Suprapubic skin (tissue), 4 donors: ENCODE measurements around the gene NAT9. TPM values are rescaled to one million over a fixed set of nuclear protein-coding genes. Genes with fewer than 3 reads are reported as not detected.

Source experiments
- DNase-seq, 2 donors: peaks; one replicate each; pipeline ENCODE4 v3.0.0-alpha.2; 2019; ENCODE audit warnings: low spot score in 2 of 2
- H3K27ac ChIP-seq: fragments of 200-600 bp; sonication (generic); one replicate; pipeline ENCODE4 v1.5.1; 2019
- H3K27me3 ChIP-seq: fragments of 200-600 bp; sonication (generic); one replicate; pipeline ENCODE4 v1.5.1; 2019
- H3K36me3 ChIP-seq: fragments of 200-600 bp; sonication (generic); one replicate; pipeline ENCODE4 v1.5.1; 2019
- H3K4me1 ChIP-seq: fragments of 200-600 bp; sonication (generic); one replicate; pipeline ENCODE4 v1.5.1; 2019
- H3K4me3 ChIP-seq: fragments of 200-600 bp; sonication (generic); one replicate; pipeline ENCODE4 v1.5.1; 2019; ENCODE audit warnings: mild to moderate bottlenecking
- H3K9me3 ChIP-seq: fragments of 200-600 bp; sonication (generic); one replicate; pipeline ENCODE4 v1.5.1; 2019
- CTCF ChIP-seq, 2 donors: fragments of 200-600 bp in 1 of 2; fragments of 450-650 bp in 1 of 2; sonication (generic) in 1 of 2; IDR thresholded peaks; one replicate each; pipeline ENCODE4 v1.5.1; 2016 to 2019; ENCODE audit warnings: antibody characterized with exemption in 2 of 2, mild to moderate bottlenecking in 1 of 2, moderate library complexity in 1 of 2
- EP300 ChIP-seq: sonication (generic); formaldehyde crosslinking; IDR thresholded peaks from one replicate; pipeline ENCODE4 v1.6.1; 2017; ENCODE audit warnings: antibody characterized with exemption
- POLR2A ChIP-seq, 2 donors: fragments of 450-650 bp; IDR thresholded peaks; one replicate each; pipeline ENCODE4 v1.6.1; 2017; ENCODE audit warnings: antibody characterized with exemption in 2 of 2, mild to moderate bottlenecking in 2 of 2, moderate library complexity in 2 of 2
- POLR2AphosphoS5 ChIP-seq, 3 donors: sonication (generic); formaldehyde crosslinking; IDR thresholded peaks; one replicate each; pipeline ENCODE4 v1.6.1; 2017; ENCODE audit warnings: antibody characterized with exemption in 3 of 3
- WGBS: methylation state at CpG from one replicate; pipeline ENCODE4 v1.1.5; 2018; 5-methylcytosine and 5-hydroxymethylcytosine counted together
- total RNA-seq, 4 donors: library from RNA; depleted of rRNA; stranded (reverse); fragments of >200 nt; gene quantifications; one replicate each; pipeline ENCODE4 v1.1.0, GENCODE V29; 2016

NAT9 gene
- total RNA-seq, 4 donors from 2014 or later, result 21.0 to 32.7 (median 24.4) TPM

GRCh38 chr17:74776990-74777389, 845 bp upstream of the NAT9 start:
- DNase-seq, result no peak
- H3K27ac ChIP-seq, result no peak overlapping the region

GRCh38 chr17:74775409-74776043, 619 bp downstream of the NAT9 start:
- 36% methylated on average over 12 of the region's 12 CpGs for WGBS
- DNase-seq, result no peak
- Histone ChIP-seq H3K27ac (peak overlapping the region; percentile 58), H3K36me3 (peaks cover 41% of the 10 kb centered on the region), H3K27me3 (no peaks in the 10 kb centered on the region), H3K4me1 (peaks cover 33% of the 10 kb centered on the region), H3K9me3 (no peaks in the 10 kb centered on the region), H3K4me3 (peak overlapping the region; percentile 85)
- no peak for TF ChIP-seq EP300
- no peak for TF ChIP-seq POLR2AphosphoS5 (IDR thresholded peaks at IDR 0.05)
- no peak for TF ChIP-seq POLR2A (IDR thresholded peaks at IDR 0.05)

More at GRCh38 chr17:74776990-74777389, 845 bp upstream of the NAT9 start:
- peaks cover 33% of the 10 kb centered on the region for H3K4me1 ChIP-seq
- TF ChIP-seq POLR2AphosphoS5 (IDR thresholded peaks at IDR 0.05) (no peak), EP300 (no peak), CTCF (IDR thresholded peaks at IDR 0.05) (no peak), POLR2A (IDR thresholded peaks at IDR 0.05) (no peak)
- peaks cover 26% of the 10 kb centered on the region for H3K36me3 ChIP-seq
- WGBS, result 47% methylated on average over 10 of the region's 10 CpGs
- no peaks in the 10 kb centered on the region for H3K9me3 ChIP-seq
- H3K27me3 ChIP-seq, result no peaks in the 10 kb centered on the region
- peak overlapping the region; percentile 85 for H3K4me3 ChIP-seq

- Histone ChIP-seq H3K27ac (no peak overlapping the region), H3K9me3 (no peaks in the 10 kb centered on the region), H3K27me3 (no peaks in the 10 kb centered on the region), H3K36me3 (peaks cover 48% of the 10 kb centered on the region), H3K4me1 (peaks cover 29% of the 10 kb centered on the region), H3K4me3 (no peak overlapping the region)
- no peak for DNase-seq
- 81% methylated on average over 6 of the region's 6 CpGs for WGBS
- TF ChIP-seq POLR2A (IDR thresholded peaks at IDR 0.05) (no peak), CTCF (IDR thresholded peaks at IDR 0.05) (no peak), POLR2AphosphoS5 (IDR thresholded peaks at IDR 0.05) (no peak), EP300 (no peak)
These were observed 2.3 kb downstream of the NAT9 start for GRCh38 chr17:74773871-74774286.

DNA sequence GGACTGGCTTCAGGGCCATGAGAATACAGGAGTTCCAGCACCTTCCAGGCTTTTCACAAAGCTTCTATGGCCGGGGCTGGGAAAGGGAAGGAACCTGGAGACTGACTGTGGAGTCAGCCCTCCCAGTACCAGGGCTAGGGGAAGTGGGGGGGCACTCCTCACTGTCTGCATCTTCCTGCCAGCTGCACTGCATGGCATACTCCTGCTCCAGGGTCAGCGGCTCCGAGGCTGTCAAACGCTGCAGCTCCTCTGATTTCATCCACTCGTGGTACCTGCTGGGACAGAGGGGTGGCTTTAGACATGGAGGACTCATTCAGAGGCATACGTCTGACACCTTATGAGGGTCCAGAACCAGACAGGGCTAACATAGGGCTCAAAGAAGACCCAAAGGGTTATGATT, 2.7 kb downstream of the NAT9 start:
- Histone ChIP-seq H3K9me3 (no peaks in the 10 kb centered on the region), H3K4me3 (no peak overlapping the region), H3K27me3 (no peaks in the 10 kb centered on the region), H3K27ac (no peak overlapping the region), H3K36me3 (peaks cover 51% of the 10 kb centered on the region), H3K4me1 (peaks cover 30% of the 10 kb centered on the region)
- WGBS, result 90% methylated on average over 6 of the region's 6 CpGs
- TF ChIP-seq POLR2AphosphoS5 (IDR thresholded peaks at IDR 0.05), result no peak
- TF ChIP-seq POLR2A (IDR thresholded peaks at IDR 0.05), result no peak
- TF ChIP-seq EP300, result no peak
- TF ChIP-seq CTCF (IDR thresholded peaks at IDR 0.05), result no peak
- DNase-seq, result no peak

DNA sequence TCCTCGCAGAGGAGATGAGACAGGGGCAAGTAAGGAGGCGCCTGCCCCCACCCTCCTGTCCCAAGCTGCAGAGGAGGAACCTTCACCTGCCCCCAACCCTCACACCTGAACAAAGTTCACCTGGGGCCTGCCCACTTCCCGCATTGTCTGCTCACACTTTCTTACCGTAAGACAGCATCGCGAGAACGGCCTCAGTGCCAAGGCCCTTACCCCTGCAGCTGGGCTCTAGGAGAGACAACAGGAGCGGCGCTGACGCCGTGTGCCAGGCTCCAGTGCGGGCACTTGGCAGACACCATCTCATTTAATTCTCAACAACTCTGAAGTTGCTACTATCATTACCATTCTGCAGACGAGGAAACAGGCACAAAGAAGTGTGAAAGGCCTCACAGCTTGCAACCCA, 4.1 kb downstream of the NAT9 start:
- Histone ChIP-seq H3K4me3 (no peak overlapping the region), H3K36me3 (peaks cover 54% of the 10 kb centered on the region), H3K27ac (no peak overlapping the region), H3K4me1 (peaks cover 32% of the 10 kb centered on the region), H3K27me3 (no peaks in the 10 kb centered on the region), H3K9me3 (no peaks in the 10 kb centered on the region)
- no peak for DNase-seq
- WGBS, result 86% methylated on average over 13 of the region's 13 CpGs
- TF ChIP-seq EP300 (no peak), POLR2AphosphoS5 (IDR thresholded peaks at IDR 0.05) (no peak), POLR2A (IDR thresholded peaks at IDR 0.05) (no peak), CTCF (IDR thresholded peaks at IDR 0.05) (no peak)
